Ishikawa (cell line): ENCODE data around the gene PRKACA.

Experiments used
- CEBPB ChIP-seq: IDR thresholded peaks from 2 replicates; pipeline ENCODE4 v1.6.1; 2012
- CREB1 ChIP-seq: IDR thresholded peaks from 2 replicates; pipeline ENCODE4 v1.6.1; 2012; ENCODE audit warnings: low read depth
- EGR1 ChIP-seq: IDR thresholded peaks from 2 replicates; pipeline ENCODE4 v1.6.1; 2012
- EP300 ChIP-seq: IDR thresholded peaks from 2 replicates; pipeline ENCODE4 v1.6.1; 2012; ENCODE audit warnings: borderline replicate concordance
- FOXM1 ChIP-seq: IDR thresholded peaks from 2 replicates; pipeline ENCODE4 v1.6.1; 2012; ENCODE audit warnings: low read depth, borderline replicate concordance
- MAX ChIP-seq: IDR thresholded peaks from 2 replicates; pipeline ENCODE4 v1.6.1; 2012
- NFIC ChIP-seq: IDR thresholded peaks from 2 replicates; pipeline ENCODE4 v1.6.1; 2012
- RAD21 ChIP-seq: IDR thresholded peaks from 2 replicates; pipeline ENCODE4 v1.6.1; 2012; ENCODE audit warnings: low read depth
- REST ChIP-seq: IDR thresholded peaks from 2 replicates; pipeline ENCODE4 v1.6.1; 2012; ENCODE audit warnings: low read depth, mild to moderate bottlenecking
- TAF1 ChIP-seq: IDR thresholded peaks from 2 replicates; pipeline ENCODE4 v1.6.1; 2012; ENCODE audit warnings: low read depth, mild to moderate bottlenecking
- TCF12 ChIP-seq: IDR thresholded peaks from 2 replicates; pipeline ENCODE4 v1.6.1; 2012; ENCODE audit warnings: low read depth
- TEAD4 ChIP-seq: IDR thresholded peaks from 2 replicates; pipeline ENCODE4 v1.6.1; 2012
- USF1 ChIP-seq: IDR thresholded peaks from 2 replicates; pipeline ENCODE4 v1.6.1; 2012
- YY1 ChIP-seq: IDR thresholded peaks from 2 replicates; pipeline ENCODE4 v1.6.1; 2012; ENCODE audit warnings: low read depth
- ZBTB7A ChIP-seq: IDR thresholded peaks from 2 replicates; pipeline ENCODE4 v1.6.1; 2012; ENCODE audit warnings: low read depth

PRKACA gene

GRCh38 chr19:14073925-14074838, 43.4 kb downstream of the PRKACA start:
- TF ChIP-seq FOXM1 = no peak
- 0 out of 2 replicates have a peak, but pooled peaks have one; percentile 22 for TF ChIP-seq NFIC

GRCh38 chr19:14073261-14073924, 44.2 kb downstream of the PRKACA start:
- TF ChIP-seq CREB1 (no peak), TCF12 (no peak), EGR1 (no peak), MAX (no peak; the same call in 1 of the 2 replicates), FOXM1 (no peak), USF1 (no peak), TAF1 (no peak), RAD21 (no peak), ZBTB7A (no peak; the same call in none of the 2 replicates), REST (no peak), YY1 (no peak), NFIC (no peak), EP300 (no peak), CEBPB (no peak), TEAD4 (no peak)

- TF ChIP-seq ZBTB7A = peak; percentile 16
- no peak for TF ChIP-seq MAX
These were observed 44.9 kb downstream of the PRKACA start, which contains the start of gene MISP3 for GRCh38 chr19:14072535-14073260. Gene MISP3 (plus strand): TSS chr19:14072786. CDS start chr19:14073310, 524 bp downstream.

GRCh38 chr19:14070268-14071050, 47.1 kb downstream of the PRKACA start:
- TF ChIP-seq FOXM1 = no peak
- TF ChIP-seq RAD21 = no peak
- no peak for TF ChIP-seq EP300

GRCh38 chr19:14066134-14066533, 51.4 kb downstream of the PRKACA start:
- TF ChIP-seq EP300 = no peak
- no peak for TF ChIP-seq CREB1
- TF ChIP-seq NFIC = no peak
- no peak for TF ChIP-seq MAX
- TF ChIP-seq EGR1 = no peak
- no peak for TF ChIP-seq RAD21
- no peak for TF ChIP-seq ZBTB7A

GRCh38 chr19:14063105-14063504, 54.5 kb downstream of the PRKACA start:
- TF ChIP-seq MAX (no peak), CEBPB (0 out of 2 replicates have a peak, but pooled peaks have one; percentile 11)

GRCh38 chr19:14062558-14062855, 55.1 kb downstream of the PRKACA start:
- TF ChIP-seq CEBPB (no peak), MAX (no peak), YY1 (no peak)
